ENCODE results near the gene PER3. TPM values are rescaled to one million over a fixed set of nuclear protein-coding genes. Genes with fewer than 3 reads are reported as not detected.
A peak's percentile ranks its signal among the peaks of the same experiment; 100 is the strongest.

Gene PER3
- total RNA-seq: 0.87 and 0.99 TPM in 2 replicates

DNA sequence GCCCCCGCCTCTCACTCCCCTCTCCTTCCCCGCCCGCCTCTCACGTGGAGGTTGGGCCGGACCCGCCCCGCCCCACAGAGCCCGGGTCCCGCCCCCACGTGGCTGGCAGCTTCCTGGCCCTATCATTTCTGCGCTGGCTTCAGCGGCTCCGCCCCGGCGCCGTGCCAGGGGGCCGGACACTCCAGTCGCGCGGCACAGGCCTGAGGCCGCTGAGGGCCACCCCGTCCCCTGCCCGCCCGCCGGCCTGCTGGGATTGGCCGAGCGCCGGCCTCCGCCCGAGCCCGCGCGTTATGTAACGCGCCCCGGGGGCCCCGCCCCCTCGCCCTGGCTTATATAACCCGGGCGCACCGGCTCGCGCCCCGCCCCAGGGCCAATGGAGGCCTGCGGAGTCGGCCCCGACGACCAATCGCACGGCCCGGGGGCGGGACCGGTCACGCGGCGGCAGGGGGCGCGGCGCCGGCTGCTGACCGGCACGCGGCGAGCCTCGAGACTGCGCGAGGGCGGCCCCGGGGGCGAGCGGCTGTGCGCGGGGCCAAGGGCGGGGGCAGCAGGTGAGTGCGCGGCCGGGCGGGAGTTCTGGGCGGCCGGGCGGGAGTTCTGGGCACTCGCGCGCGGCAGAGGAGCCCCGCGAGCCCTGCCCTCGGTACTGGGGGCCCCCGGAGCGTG lies at the start of gene PER3:
Gene PER3, plus strand, starts transcription at position 466 of the 666 bp plus-strand sequence. CDS start 587 bp downstream, outside the sequence.
- DNase-seq (ENCODE audit: low read depth): peak; percentile 85

DNA sequence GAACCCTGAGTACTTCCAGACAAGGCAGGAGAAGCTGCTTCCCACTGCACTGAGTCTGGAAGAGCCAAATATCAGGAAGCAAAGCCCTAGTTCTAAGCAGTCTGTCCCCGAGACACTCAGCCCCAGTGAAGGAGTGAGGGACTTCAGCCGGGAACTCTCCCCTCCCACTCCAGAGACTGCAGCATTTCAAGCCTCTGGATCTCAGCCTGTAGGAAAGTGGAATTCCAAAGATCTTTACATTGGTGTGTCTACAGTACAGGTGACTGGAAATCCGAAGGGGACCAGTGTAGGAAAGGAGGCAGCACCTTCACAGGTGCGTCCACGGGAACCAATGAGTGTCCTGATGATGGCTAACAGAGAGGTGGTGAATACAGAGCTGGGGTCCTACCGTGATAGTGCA lies 46.0 kb upstream of the PER3 start:
- no peak for DNase-seq (ENCODE audit: low read depth)

DNA sequence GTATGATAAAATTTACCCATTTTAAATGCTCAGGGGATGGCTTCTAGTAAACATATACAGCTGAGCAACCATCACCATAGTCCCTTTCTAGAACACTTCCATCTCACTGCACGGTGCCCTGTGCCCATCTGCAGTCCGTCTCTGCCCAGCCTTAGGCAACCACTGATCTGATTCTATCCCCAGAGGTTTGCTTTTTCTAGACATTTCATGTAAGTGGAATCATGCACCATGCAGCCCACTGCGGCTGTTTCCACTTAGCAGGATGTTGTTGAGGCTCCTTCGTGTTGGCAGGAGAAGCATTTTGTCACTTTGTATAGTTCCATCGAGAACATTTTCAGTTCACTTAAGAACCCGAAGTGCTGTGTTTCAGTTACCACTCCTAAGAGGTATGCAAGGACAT lies 40.7 kb upstream of the PER3 start:
- no peak for DNase-seq (ENCODE audit: low read depth)

DNA sequence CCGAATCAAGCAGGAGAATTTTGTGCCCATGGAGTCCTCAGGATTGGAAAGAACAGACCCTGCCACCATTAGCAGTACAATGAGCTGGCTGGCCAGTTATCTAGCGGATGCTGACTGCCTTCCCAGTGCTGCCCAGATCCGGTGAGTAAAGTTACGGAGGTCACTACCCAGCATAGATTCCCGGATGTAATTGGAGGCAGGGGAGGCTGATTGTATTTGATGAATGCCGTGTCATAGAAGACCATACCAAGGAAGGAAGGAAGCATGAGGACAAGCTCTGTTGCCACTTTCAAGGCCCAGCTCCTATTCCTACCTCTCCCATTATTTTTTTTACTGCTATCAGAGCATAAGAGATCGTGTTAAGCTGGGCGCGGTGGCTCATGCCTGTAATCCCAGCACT lies 39.2 kb upstream of the PER3 start:
- no peak for DNase-seq (ENCODE audit: low read depth)

DNA sequence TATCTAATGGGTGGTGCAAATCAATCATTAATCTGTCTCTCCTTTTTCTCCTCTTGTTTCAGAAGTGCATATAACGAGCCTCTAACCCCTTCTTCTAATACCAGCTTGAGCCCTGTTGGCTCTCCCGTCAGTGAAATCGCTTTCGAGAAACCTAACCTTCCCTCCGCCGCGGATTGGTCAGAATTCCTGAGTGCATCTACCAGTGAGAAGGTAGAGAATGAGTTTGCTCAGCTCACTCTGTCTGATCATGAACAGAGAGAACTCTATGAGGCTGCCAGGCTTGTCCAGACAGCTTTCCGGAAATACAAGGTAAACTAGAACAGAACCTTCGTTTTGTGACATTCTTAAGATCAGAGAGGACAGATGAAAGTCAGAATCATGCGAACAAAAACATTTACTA lies 38.3 kb upstream of the PER3 start:
- peak; percentile 83 for DNase-seq (ENCODE audit: low read depth)

DNA sequence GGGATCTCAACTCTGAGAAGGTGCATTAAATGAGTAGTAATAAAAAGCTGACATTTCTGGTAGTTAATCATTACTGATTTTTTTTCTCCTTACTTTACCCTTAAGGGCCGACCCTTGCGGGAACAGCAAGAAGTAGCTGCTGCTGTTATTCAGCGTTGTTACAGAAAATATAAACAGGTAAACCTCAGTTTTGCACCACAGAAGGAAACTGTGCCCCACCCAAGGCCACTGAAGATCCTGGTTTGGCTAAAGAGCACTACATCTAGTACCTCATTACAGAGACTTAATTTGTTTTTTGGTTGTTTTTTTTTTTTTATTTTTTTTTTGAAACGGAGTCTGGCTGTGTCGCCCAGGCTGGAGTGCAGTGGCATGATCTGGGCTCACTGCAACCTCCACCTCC lies 36.5 kb upstream of the PER3 start:
- DNase-seq (ENCODE audit: low read depth): peak; percentile 2

DNA sequence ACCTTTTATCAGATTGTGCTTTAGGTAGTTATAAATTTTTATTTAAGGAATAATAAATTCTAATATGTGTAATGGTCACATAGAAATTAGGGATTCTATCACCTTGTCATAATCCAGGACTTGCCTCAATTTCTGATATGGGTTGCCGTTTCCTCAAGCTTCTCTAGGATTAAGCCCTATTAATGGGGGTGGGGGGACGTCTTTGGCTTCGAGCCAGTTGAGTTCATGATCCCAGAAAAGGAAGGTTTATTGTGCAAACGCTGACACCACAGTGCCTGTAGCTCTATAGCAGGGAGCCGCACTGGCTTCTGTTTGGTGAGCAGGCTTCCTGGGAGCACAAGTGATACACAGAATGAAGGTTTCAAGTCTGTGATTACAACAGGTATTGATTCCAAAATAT lies 35.0 kb upstream of the PER3 start:
- DNase-seq (ENCODE audit: low read depth): no peak

DNA sequence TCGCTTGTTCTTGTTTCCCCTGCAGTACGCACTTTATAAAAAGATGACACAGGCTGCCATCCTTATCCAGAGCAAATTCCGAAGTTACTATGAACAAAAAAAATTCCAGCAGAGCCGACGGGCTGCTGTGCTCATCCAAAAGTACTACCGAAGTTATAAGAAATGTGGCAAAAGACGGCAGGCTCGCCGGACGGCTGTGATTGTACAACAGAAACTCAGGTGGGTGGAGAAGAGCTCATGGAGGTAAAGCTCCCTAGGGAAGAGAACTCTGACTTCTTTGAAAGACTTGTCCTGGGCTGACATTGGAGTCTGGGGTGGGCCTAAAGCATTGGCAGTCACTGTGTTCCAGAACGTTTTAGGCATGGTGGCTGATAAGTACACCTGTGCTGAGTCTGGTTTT lies 32.9 kb upstream of the PER3 start:
- no peak for DNase-seq (ENCODE audit: low read depth)

DNA sequence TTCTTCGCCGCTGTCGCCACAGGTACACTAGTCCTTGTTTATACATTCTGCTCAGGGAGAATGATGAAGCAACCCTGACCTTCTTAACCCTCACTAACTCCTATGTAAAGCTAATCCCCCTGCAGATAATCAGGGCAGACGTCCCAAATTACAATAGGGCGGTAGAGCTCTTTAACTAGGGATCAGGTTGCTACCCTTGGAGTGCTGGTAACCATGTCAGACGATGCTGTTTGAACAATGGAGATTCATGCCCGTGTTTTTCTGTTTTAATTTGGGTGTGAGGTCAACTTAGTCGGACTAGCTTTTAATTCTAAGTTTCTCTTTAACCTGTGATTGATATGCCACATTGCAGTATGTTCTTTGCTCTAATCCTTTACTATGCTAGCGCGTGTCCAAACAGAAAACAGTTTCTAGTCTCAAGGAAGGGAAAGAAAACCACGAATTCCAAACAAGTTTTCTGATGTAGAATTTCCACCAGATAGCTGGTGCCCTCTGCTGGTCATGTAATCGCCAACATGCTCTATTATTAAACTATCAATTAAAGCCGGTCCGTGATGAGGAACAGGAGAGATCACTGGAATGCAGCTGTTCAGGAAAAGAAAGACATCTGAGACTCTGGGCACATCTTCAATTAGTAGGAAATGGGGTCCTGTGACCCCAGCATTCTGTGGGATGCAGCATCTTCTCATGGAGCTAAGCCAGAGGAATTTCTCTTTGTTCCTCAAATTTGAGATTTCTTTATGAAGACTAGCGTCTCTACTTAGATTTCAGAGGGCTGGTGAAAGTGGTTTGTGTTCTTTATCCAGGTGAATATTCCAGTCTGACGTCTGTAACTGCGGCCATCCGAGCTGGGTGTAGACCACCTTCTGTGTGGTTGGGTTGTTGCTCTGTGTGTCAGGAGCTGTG lies 31.3 kb upstream of the PER3 start:
- peak; percentile 72 for DNase-seq (ENCODE audit: low read depth)

DNA sequence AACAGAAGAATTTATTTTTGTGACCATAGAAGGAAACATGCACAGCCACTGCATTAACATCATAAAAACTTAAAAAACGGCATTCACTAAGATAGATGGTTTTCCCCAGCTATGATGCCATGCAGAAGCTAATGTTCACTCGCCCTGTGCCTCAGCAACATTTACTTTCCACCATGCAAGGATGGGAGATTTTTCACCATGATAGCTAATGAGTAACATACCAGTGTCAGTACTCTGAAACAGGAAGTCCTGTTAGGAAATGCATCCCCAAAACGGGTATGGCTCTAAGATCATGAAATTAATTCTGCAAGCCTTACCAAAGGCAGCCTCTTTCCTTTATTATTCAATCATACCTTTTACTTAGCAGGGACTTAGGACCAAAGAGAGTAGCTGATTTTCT lies 30.4 kb upstream of the PER3 start:
- DNase-seq (ENCODE audit: low read depth): no peak

DNA sequence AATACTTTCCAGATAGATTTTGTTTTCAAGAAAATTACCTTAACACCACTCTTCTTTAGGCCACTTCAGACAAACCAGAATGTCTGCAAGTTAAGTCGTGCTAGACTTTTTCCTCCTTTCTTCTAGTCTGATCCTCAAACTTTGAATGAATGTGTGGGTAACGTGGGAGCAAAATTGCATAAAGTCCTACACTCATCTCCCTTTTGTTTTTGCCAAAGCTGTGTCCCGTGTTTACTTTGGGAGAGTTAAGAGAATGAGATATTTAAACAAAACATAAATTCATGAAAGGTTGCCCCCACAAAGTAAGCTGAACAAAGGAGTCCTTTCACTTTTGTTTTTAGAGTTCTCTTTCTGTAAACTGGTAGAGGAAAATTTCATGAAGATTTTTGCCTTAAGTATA lies 29.9 kb upstream of the PER3 start:
- no peak for DNase-seq (ENCODE audit: low read depth)

DNA sequence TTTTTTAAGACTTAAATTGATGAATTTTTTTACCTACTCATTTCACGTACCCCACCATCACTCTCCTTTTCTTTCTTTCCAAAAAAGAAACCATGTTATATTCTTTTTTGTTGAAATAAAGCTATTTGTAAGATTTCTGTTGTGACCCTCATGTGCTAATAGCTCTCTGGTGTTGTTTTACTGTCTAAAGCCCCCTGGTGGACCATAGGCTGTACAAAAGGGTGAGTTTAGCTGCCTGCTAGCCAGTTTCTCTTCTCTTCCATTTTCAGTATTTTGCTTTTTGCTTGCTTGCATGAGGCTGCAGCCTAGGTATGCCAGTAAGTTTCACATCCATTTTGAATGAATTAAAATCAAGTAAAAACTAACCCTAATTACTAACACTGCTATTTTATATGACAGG lies 28.6 kb upstream of the PER3 start:
- no peak for DNase-seq (ENCODE audit: low read depth)

DNA sequence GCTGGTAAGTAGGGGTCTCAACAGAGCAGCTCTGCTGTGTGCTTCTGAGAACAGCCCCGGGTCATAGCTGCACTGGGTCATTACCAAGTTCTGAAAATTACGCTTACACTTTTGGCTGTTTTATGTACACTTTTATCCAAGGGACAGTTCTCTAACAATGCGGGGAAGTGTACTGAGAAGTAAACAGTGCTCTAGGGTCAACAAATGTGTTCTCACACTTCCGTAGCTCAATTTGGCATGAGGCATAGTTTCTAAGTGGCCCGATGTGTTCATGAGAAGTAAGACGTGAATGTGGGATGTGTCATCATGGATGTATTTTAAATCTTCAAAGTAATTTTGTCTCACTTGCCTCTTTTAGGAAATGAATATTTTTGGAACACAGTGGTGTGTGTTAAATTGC lies 23.8 kb upstream of the PER3 start:
- no peak for DNase-seq (ENCODE audit: low read depth)

DNA sequence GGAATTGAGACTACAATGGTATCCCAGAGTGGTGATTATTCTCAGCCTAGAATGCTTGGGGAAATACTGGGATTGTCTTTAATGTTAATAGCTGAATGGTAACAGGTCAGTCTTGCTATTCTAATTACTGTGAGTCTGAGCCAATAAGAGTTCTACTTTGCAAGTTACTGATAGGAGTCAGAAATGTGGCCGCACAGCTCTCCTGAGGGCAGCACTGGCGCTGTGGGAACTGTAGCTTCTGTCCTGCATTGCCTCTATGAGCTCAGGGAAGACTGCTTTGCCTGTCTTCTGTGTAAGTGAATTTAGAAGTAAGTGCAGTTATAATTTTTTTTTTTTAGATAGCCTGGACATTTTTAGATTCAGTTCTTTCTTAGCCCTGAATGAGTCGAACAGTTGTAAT lies 23.0 kb upstream of the PER3 start:
- DNase-seq (ENCODE audit: low read depth): no peak

DNA sequence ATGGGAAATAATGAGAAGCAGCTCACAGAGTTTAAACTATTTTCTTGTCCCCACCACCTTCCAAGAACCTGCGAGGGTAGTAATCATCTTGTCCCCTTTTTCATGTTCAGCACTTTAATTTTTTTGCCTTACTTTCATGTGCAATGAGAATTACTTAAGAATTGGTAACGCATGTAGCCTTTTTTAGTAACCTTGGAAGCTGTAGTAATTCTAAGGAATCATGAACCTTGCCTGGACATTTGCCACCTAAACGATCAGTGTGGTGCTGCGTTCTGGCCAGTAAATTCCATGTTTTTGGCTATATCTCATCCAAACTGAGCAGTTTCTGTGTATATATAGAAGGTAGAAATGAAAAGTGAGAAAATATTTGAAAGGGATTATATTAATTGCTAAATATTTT lies 16.9 kb upstream of the PER3 start:
- no peak for DNase-seq (ENCODE audit: low read depth)

DNA sequence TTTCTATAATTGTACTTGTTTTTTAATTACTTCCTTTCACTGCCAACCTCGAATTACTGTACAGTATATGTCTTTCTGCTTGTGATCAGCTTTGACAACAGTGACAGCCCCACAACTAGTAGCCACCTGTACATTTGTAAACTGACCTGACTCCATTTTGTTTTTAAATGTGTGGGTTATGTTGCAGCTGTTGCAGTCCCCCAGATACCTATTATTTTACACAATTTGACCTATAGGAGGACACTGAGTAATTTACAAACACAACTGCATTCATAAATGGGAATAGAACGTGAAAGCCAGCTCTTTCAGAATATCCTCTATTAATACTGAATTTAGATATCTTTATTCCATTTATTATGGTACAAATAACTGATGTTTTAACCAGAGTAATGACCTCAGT lies 15.5 kb upstream of the PER3 start:
- DNase-seq (ENCODE audit: low read depth): no peak

DNA sequence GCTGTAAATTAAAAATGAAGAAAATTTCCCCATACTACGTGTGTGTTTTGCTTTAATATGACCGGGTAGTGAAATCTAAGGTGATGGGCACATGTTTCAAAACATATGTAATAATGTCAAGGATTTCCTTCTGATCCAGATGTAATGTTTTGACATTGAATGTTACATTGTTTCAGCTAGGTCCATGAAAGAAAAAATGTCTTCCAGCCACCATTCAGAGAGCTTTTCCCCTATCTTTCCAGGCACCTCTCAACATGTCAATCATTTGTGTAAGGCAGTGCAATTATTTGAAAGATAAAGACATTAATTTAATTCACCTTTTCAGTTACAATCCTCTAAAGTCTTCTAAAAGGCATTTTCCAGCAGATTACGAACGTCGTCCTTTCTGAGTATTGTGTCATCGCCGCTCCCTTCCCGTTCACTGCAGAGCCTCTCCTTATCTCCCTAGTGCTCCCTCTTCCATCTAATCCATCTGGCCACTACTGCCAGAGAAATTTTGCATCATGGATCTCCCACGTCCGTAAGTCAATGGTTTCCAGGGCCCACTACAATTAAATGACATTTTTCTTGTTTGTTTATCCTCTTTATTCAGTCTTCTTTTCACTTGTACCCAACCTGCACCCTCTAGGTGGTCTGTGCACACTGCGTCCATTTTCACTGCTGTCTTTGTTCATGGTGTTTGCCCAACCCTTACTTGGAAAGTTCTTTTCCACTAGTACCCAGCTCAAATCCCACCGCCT lies 14.2 kb upstream of the PER3 start:
- no peak for DNase-seq (ENCODE audit: low read depth)

DNA sequence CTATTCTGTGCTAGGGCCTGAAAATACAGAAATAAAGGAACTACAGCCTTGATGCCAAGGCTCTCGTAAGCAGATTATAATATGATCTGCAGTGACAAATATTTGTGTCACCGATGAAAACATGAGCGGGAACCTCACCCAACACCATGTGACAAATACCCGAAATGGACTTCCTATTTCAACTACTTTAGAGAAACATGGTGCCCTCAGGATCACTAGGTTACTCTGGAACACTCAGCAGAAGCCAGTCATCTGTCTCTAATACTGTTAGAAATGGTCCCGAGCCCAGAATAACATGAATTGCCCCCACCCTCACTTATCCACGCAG lies 13.5 kb upstream of the PER3 start:
- peak; percentile 13 for DNase-seq (ENCODE audit: low read depth)

DNA sequence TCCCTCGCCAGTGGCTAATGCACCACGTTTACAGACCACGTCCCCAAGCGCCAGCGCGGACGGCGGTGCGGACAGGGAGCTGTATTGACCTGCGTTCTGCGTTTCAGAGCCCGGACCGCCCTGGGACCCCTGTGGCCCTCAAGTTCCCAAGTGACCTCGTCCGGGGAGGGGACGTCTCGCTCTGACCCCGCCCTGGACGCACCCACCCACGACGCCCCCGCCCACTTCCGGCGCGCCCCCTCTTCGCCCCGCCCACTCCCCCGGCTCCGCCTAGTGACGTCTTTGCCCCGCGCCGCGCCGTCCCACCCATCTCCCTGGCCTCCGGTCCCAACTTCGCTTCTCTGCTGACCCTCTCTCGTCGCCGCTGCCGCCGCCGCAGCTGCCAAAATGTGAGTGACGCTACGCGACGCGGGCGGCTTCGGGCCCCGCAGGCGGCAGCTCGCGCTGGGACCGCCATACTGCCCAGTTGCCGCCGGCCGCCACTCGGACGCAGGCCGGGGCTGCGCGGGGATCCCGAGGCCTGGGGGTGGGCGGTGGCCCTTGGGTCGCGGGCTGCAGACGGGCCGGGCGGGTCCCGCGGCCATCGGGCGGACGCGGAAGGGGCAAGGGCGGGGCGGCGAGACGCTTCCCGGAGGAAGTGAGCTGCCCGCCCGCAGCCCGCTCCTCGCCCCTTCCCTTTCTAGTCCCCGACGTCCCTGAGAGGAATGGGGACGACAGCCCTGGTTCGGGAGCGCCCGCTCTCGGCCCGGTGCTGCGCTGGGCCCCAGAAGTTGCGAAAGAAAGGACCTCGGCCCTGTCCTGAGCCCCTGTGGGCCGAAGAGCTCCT lies 12.9 kb upstream of the PER3 start, which contains the start of gene VAMP3:
Gene VAMP3, plus strand, starts transcription at position 300 of the 826 bp plus-strand sequence. Its CDS starts 88 bp downstream, at position 388.
- peak; percentile 38 for DNase-seq (ENCODE audit: low read depth)

DNA sequence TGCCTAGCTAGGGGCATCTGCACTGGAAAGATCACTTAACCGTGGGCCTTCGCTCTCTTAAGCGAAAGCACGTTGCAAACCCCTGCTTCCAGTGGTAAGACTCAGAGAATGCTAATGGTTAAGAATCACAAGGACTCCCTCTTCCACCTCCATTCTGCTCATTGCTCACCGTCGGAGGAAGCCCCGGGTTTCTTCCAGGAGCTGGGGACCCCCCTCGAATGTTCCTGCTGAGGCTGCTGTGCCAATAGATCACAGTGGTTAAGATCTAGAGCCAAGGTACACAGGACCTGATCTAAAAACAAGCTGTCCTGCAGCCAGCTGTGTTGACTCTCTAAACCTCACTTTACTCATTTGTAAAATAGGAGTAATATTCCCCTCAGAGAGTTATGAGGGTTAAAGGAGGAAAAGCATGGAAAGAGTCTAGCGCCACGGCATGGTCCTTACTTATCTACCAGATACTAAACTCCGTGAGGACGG lies 12.2 kb upstream of the PER3 start:
- no peak for DNase-seq (ENCODE audit: low read depth)

DNA sequence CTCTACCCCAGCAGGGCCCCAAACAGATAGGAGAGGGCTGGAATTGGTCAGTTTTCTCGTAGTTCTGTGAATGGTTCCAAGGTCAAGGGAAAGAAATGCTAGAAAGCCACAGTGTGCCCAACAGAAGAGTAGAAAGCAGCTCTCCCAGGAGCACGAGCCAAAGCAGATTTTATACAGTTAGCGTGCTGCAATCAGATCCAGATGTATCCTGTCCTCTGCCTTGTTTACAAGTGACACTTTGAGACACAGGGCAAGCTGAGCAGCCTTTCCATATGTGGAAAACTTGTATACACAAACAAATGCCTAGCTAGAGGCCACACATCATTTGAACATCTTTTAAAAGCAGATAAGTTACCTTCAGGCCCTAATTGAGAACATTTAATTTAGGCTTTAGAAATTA lies 6.5 kb upstream of the PER3 start:
- DNase-seq (ENCODE audit: low read depth): no peak

All from renal cortical epithelial cell (primary cell).